ENCODE results near the gene LRRC4C.

GRCh38 chr11:41051919-41052635 lies 407.4 kb downstream of the LRRC4C start:
- TF ChIP-seq TCF12 (IDR thresholded peaks at IDR 0.05) (no peak), CTCF (IDR thresholded peaks at IDR 0.05) (no peak), MAX (IDR thresholded peaks at IDR 0.05; ENCODE audit: low read depth) (no peak), SMC3 (IDR thresholded peaks at IDR 0.05; ENCODE audit: low read depth, low read length) (no peak), FOXM1 (IDR thresholded peaks at IDR 0.05; ENCODE audit: low read depth) (no peak), PBX3 (IDR thresholded peaks at IDR 0.05) (no peak), RFX5 (IDR thresholded peaks at IDR 0.05; ENCODE audit: low read length) (no peak), RAD21 (IDR thresholded peaks at IDR 0.05; ENCODE audit: low read length) (no peak), YY1 (IDR thresholded peaks at IDR 0.05; ENCODE audit: low read depth) (no peak), NFIC (IDR thresholded peaks at IDR 0.05; ENCODE audit: borderline replicate concordance) (no peak), ZBTB33 (IDR thresholded peaks at IDR 0.05; ENCODE audit: borderline replicate concordance, low read depth) (no peak)

All from SK-N-SH (cell line).